Liver (tissue), 3 donors: ENCODE data around the gene HIVEP3.

Experiments used
- CTCF ChIP-seq: fragments of 150-350 bp; IDR thresholded peaks from 2 replicates; pipeline ENCODE4 v1.5.1; 2017; ENCODE audit warnings: improper control_type of control experiment, low read depth, low read length; ENCODE audit not compliant: missing input control
- FOXA1 ChIP-seq: IDR thresholded peaks from 2 replicates; pipeline ENCODE4 v1.6.1; 2016; ENCODE audit warnings: antibody characterized with exemption
- JUND ChIP-seq, 2 donors: IDR thresholded peaks; 2 replicates each; pipeline ENCODE4 v1.6.1; 2016; ENCODE audit warnings: antibody characterized with exemption in 2 of 2
- RAD21 ChIP-seq, 2 donors: IDR thresholded peaks; 2 replicates each; pipeline ENCODE4 v1.6.1; 2016; ENCODE audit warnings: antibody characterized with exemption in 2 of 2, mild to moderate bottlenecking in 2 of 2
- REST ChIP-seq: IDR thresholded peaks from 2 replicates; pipeline ENCODE4 v1.6.1; 2016; ENCODE audit warnings: antibody characterized with exemption, mild to moderate bottlenecking
- RXRA ChIP-seq, 2 donors: IDR thresholded peaks; 2 replicates each; pipeline ENCODE4 v1.6.1; 2017 to 2018; ENCODE audit warnings: antibody characterized with exemption in 2 of 2, mild to moderate bottlenecking in 1 of 2
- SP1 ChIP-seq: IDR thresholded peaks from 2 replicates; pipeline ENCODE4 v1.6.1; 2018; ENCODE audit warnings: antibody characterized with exemption, mild to moderate bottlenecking
- TAF1 ChIP-seq: conservative IDR thresholded peaks from 2 replicates; pipeline ENCODE4 v1.6.1; 2016; ENCODE audit warnings: antibody characterized with exemption, mild to moderate bottlenecking
- YY1 ChIP-seq: IDR thresholded peaks from 2 replicates; pipeline ENCODE4 v1.6.1; 2016; ENCODE audit warnings: antibody characterized with exemption, mild to moderate bottlenecking
- donor health status: healthy.
- donor health status: healthy.

- TF ChIP-seq FOXA1 (no peak), TAF1 (no peak), CTCF (no peak), YY1 (no peak), RXRA (IDR thresholded peaks at IDR 0.05) (no peak), RAD21 (IDR thresholded peaks at IDR 0.05) (no peak), SP1 (no peak), REST (no peak), JUND (IDR thresholded peaks at IDR 0.05) (no peak)
Measured at GRCh38 chr1:41788427-41788826, 130.3 kb downstream of the HIVEP3 start.
